Osteoblast (primary cell): ENCODE data around the gene CAPN15. TPM values are rescaled to one million over a fixed set of nuclear protein-coding genes. Genes with fewer than 3 reads are reported as not detected.

Experiments
- DNase-seq: peaks from one replicate; pipeline ENCODE4 v3.0.0; 2011; ENCODE audit warnings: low spot score, mixed read lengths; ENCODE audit not compliant: insufficient read length; ENCODE audit errors: missing footprints
- H2AFZ ChIP-seq: 2 replicates; pipeline ENCODE4 v1.6.0; 2011; ENCODE audit warnings: mild to moderate bottlenecking, low read length
- H3K27ac ChIP-seq: 2 replicates; pipeline ENCODE4 v1.5.1; 2011; ENCODE audit warnings: mild to moderate bottlenecking, low read depth, low read length, moderate library complexity
- H3K27me3 ChIP-seq: 2 replicates; pipeline ENCODE4 v1.6.0; 2012; ENCODE audit warnings: mild to moderate bottlenecking, control low read depth, inconsistent platforms, low read length, moderate library complexity; ENCODE audit not compliant: insufficient read depth
- H3K36me3 ChIP-seq: 2 replicates; pipeline ENCODE4 v1.5.1; 2011; ENCODE audit warnings: mild to moderate bottlenecking, low read length, control low read depth, moderate library complexity; ENCODE audit not compliant: insufficient read depth
- H3K4me1 ChIP-seq: 2 replicates; pipeline ENCODE4 v1.5.1; 2011; ENCODE audit warnings: mild to moderate bottlenecking, low read length, control low read depth, moderate library complexity; ENCODE audit not compliant: insufficient read depth
- H3K4me2 ChIP-seq: 2 replicates; pipeline ENCODE4 v1.6.0; 2011; ENCODE audit warnings: mild to moderate bottlenecking, low read length; ENCODE audit not compliant: insufficient read depth
- H3K4me3 ChIP-seq: fragments of 200-600 bp; sonication (generic); 3 replicates; pipeline ENCODE4 v1.5.1; 2012; ENCODE audit warnings: mild to moderate bottlenecking, low read length, inconsistent platforms; ENCODE audit not compliant: insufficient read depth
- H3K79me2 ChIP-seq: 2 replicates; pipeline ENCODE4 v1.6.0; 2012; ENCODE audit warnings: mild to moderate bottlenecking, low read length, control low read depth, inconsistent platforms; ENCODE audit not compliant: insufficient read depth
- H3K9me3 ChIP-seq: 2 replicates; pipeline ENCODE4 v1.5.1; 2011; ENCODE audit warnings: low read depth, low read length, control low read depth
- H4K20me1 ChIP-seq: 2 replicates; pipeline ENCODE4 v1.6.0; 2012; ENCODE audit warnings: mild to moderate bottlenecking, low read length, control low read depth; ENCODE audit not compliant: insufficient read depth
- total RNA-seq: library from RNA; depleted of rRNA; stranded (reverse); fragments of >200 nt; gene quantifications from 2 replicates; pipeline ENCODE4 v1.2.3, GENCODE V29; 2012
- TF ChIP-seq, protein P1 (sequence below): IDR thresholded peaks from 2 replicates; pipeline ENCODE4 v1.5.1; 2011; ENCODE audit warnings: mild to moderate bottlenecking, low read depth, low read length, moderate library complexity; ENCODE audit errors: extremely low read depth

Gene CAPN15
- total RNA-seq, 1 donor = 27.1 TPM

DNA sequence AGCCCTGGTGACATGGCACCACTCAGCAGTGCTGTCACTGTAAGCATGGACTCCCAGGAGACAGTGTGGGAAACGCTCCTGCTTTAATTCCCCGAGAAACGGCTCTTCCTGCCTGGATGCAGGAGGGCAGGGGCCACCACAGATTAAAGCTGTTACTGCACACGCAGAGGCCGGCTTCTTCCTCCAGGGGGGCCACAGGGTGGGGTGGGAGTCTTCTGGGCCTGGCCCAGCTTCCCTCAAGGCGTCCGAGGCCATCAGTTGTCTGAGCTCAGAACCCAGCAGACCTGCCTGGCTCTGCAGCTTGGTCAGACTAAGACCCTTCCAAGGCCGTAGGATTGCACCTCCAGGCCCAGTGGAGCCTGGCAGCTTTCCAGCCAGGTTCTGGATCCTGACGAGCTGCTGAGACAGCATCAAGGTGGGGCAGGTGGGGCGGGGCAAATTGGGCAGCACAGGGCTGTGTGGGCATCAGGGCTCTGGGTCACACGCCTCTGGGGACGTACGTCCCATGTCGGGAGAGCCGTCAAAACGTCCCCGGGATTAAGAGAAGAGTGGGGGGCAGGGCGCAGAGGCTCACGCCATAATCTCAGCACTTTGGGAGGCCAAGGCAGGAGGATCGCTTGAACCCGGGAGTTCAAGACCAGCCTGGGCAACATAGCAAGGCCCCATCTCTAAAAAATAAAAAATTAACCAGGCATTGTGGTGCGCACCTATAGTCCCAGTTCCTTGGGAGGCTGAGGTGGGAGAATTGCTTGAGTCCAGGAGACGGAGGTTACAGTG is 5.0 kb upstream of the CAPN15 start:
- Histone ChIP-seq H3K4me3 (no peak overlapping the region), H4K20me1 (peaks cover 25% of the 10 kb centered on the region), H3K27me3 (no peaks in the 10 kb centered on the region), H3K4me2 (no peak overlapping the region), H3K36me3 (peaks cover 11% of the 10 kb centered on the region), H3K79me2 (peaks cover 24% of the 10 kb centered on the region), H3K27ac (no peak overlapping the region), H3K9me3 (no peaks in the 10 kb centered on the region), H2AFZ (no peak overlapping the region), H3K4me1 (peaks cover 19% of the 10 kb centered on the region)
- DNase-seq = no peak
- TF ChIP-seq, protein P1, sequence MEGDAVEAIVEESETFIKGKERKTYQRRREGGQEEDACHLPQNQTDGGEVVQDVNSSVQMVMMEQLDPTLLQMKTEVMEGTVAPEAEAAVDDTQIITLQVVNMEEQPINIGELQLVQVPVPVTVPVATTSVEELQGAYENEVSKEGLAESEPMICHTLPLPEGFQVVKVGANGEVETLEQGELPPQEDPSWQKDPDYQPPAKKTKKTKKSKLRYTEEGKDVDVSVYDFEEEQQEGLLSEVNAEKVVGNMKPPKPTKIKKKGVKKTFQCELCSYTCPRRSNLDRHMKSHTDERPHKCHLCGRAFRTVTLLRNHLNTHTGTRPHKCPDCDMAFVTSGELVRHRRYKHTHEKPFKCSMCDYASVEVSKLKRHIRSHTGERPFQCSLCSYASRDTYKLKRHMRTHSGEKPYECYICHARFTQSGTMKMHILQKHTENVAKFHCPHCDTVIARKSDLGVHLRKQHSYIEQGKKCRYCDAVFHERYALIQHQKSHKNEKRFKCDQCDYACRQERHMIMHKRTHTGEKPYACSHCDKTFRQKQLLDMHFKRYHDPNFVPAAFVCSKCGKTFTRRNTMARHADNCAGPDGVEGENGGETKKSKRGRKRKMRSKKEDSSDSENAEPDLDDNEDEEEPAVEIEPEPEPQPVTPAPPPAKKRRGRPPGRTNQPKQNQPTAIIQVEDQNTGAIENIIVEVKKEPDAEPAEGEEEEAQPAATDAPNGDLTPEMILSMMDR = no peak

DNA sequence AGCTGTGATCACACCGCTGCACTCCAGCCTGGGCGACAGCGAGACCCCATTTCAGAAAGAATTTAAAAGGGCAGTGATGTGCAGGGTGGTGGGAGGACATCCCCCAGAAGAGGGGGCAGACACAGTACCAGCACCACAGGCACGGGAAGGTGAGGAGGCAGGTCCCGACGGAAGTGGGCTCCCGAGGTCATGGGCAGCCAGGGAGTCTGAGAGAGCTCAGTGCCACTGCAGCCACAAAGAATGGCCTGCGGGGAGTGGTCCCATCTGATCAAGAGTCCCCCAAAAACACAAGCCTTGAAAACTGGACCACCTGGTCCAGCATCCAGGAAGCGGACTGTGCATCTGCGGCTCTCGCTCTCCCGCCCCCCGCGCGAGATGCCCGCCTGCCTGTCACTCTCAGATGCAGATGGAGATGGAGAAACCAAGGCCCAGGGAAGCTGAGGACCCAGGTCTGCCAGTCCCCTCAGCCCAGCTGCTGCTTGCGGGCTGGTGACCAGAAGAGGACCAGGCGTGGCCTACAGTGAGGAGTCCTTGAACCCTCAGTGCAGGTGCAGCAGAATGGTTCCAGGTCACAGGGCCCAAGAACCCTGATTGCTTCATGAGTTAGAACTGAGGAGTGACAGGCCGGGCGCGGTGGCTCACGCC is 4.3 kb upstream of the CAPN15 start:
- H3K4me2 ChIP-seq = no peak overlapping the region
- peaks cover 26% of the 10 kb centered on the region for H3K79me2 ChIP-seq
- H3K36me3 ChIP-seq = peaks cover 11% of the 10 kb centered on the region
- TF ChIP-seq, protein P1 = no peak
- peaks cover 26% of the 10 kb centered on the region for H4K20me1 ChIP-seq
- H3K4me1 ChIP-seq = peaks cover 19% of the 10 kb centered on the region
- no peak overlapping the region for H3K4me3 ChIP-seq
- H3K27me3 ChIP-seq = no peaks in the 10 kb centered on the region
- no peak overlapping the region for H2AFZ ChIP-seq
- no peaks in the 10 kb centered on the region for H3K9me3 ChIP-seq
- DNase-seq = no peak
- no peak overlapping the region for H3K27ac ChIP-seq

DNA sequence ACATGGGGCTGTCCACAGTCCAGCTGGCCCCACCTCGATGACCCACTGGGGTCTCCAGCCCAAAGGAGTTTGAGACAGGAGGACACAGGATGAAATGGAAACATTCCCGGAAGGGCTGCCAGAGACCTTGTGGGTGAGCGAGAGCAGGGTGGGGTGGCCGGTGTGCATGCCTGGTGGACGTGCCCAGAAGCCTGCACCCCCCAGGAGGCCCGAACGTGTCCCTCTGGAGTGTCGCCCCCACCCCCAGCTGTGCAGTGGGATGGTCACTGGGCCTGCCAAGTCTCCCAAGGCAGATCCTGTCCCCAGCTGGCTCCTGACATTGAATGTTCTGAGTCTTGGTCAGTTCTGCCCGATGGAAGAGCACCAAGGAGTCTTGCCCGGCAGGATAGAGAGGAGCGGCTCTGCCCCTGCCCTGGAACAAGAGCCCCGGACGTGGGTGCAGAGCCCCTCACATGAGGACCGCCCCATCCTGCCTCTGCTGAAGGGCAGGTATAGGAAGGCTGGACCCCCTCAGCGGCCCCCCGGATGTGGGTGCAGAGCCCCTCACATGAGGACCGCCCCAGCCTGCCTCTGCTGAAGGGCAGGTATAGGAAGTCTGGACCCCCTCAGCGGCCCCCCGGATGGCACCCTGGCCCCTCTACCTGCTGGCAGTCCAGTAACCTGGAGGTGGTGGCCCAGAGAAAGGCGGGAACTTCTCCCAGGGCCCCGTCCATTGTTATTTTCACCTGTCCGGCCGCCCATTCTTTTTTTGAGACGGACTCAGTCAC is 3.1 kb upstream of the CAPN15 start:
- TF ChIP-seq, protein P1 = no peak
- H3K27ac ChIP-seq = peak overlapping the region; percentile 77
- peak; percentile 89 for DNase-seq

DNA sequence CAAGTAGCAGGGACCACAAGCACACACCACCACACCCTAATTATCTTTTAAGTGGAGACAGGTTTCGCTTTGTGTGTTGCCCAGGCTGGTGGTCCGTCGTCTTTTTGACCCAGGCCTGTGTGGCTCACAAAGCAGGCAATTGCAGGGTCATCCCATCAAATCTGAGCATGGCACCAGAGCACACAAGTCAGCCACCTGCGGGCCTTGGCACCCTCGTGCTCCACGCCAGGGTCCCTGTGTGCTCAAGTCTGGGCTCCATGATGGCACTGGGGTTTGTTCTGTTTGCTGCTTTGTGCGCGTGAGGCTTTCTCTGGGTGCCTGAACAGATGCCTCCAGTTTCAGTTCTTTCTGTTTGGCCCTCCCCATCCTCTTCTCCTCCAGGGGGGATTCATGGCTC is 2.4 kb upstream of the CAPN15 start:
- H2AFZ ChIP-seq = no peak overlapping the region
- peak overlapping the region; percentile 93 for H3K4me2 ChIP-seq
- peaks cover 45% of the 10 kb centered on the region for H4K20me1 ChIP-seq
- peak overlapping the region; percentile 77 for H3K27ac ChIP-seq
- no peaks in the 10 kb centered on the region for H3K9me3 ChIP-seq
- H3K4me3 ChIP-seq = peak overlapping the region; percentile 35
- H3K36me3 ChIP-seq = peaks cover 8% of the 10 kb centered on the region
- no peak for DNase-seq
- no peaks in the 10 kb centered on the region for H3K27me3 ChIP-seq
- peaks cover 45% of the 10 kb centered on the region for H3K79me2 ChIP-seq
- peaks cover 31% of the 10 kb centered on the region for H3K4me1 ChIP-seq
- TF ChIP-seq, protein P1 = no peak

More for the DNA sequence above, 3.1 kb upstream of the CAPN15 start:
- Histone ChIP-seq H3K4me3 (no peak overlapping the region), H3K36me3 (peaks cover 9% of the 10 kb centered on the region), H3K27me3 (no peaks in the 10 kb centered on the region), H3K4me1 (peaks cover 28% of the 10 kb centered on the region), H3K4me2 (no peak overlapping the region), H2AFZ (no peak overlapping the region), H3K79me2 (peaks cover 39% of the 10 kb centered on the region), H3K9me3 (no peaks in the 10 kb centered on the region), H4K20me1 (peaks cover 38% of the 10 kb centered on the region)
